Measurements from ENCODE around the gene ADA.

DNA sequence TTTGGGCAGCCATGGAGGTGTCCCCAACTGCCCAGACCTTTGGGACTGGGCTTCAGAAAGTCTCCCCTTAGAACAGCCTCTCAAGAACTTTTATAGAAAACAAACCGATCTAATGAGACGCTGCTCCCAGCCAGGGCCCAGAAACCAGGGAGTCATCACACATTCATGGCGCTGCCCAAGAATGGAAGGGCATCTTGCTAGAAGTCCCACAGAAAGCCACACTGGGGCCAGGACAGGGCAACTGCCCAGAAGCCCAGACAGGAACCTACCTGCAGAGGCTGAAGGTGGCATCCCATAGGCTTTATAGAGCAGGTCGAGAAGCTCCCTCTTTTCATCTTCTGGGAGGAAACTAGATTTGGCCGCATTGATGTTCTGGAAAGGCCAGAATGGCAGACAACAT is 31.5 kb downstream of the ADA start:
- TF ChIP-seq POLR2A (IDR thresholded peaks at IDR 0.05): no peak
- TF ChIP-seq, protein P1, sequence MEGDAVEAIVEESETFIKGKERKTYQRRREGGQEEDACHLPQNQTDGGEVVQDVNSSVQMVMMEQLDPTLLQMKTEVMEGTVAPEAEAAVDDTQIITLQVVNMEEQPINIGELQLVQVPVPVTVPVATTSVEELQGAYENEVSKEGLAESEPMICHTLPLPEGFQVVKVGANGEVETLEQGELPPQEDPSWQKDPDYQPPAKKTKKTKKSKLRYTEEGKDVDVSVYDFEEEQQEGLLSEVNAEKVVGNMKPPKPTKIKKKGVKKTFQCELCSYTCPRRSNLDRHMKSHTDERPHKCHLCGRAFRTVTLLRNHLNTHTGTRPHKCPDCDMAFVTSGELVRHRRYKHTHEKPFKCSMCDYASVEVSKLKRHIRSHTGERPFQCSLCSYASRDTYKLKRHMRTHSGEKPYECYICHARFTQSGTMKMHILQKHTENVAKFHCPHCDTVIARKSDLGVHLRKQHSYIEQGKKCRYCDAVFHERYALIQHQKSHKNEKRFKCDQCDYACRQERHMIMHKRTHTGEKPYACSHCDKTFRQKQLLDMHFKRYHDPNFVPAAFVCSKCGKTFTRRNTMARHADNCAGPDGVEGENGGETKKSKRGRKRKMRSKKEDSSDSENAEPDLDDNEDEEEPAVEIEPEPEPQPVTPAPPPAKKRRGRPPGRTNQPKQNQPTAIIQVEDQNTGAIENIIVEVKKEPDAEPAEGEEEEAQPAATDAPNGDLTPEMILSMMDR (IDR thresholded peaks at IDR 0.05): no peak

Measured in testis (tissue), 2 donors.